ENCODE data around the gene LRRK1. TPM values are rescaled to one million over a fixed set of nuclear protein-coding genes. Genes with fewer than 3 reads are reported as not detected.

LRRK1 gene
- total RNA-seq, 4 donors from 2014 or later: 7.1 to 29.3 (median 8.5) TPM

DNA sequence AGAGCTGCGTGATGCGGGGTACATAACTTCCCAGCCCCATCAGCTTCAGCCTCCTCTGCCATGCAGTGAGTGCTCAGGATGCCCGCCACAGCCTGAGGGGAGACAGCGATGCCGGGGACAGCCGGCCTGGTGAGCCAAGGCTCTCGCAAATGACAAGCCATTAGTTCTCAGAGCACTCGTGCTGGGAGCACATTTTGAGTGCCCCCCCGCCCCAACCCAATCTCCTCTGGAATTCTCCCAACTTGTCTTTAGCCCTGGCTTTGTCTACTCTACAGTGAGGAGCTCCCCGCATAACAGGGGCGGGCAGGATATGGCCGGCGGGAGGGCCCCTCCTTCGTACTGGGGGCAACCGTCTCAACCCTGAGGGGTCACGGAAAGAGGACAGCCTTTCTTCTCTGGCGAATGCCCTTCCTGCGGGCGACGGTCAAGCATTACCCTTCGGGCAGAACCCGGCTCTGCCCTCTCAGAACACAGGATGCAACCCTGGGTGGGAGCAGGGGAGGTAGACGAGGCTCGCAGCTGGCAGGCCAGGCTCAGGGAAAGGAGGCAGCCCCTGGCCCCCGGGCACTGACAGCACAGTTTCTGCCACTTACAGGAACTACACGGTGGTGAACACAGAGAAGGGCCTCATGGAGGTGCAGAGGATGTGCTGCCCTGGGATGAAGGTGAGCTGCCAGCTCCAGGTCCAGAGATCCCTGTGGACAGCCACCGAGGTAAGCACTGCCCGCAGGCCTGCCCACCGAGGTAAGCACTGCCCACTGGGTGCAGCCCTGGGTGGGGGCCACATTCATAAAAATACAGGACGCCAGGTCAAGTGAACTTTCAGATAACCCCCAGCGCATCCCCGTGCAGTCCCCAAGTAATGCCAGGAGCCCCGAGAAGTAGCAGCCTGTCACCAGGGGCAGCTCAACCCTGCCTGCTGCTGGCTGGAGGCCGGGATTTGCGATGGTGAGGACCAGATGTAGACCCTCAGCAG is 141.7 kb downstream of the LRRK1 start:
- Histone ChIP-seq H3K9me3 (no peaks in the 10 kb centered on the region), H3K36me3 (peaks cover 0 to 8% of the 10 kb centered on the region in 2 donors), H3K4me3 (replicated peaks in 1 of 3) (no peak overlapping the region), H3K27ac (no peak overlapping the region), H3K4me1 (no peaks in the 10 kb centered on the region), H3K27me3 (no peaks in the 10 kb centered on the region)
- intact Hi-C loops (cut with DNase I): no loop called here
- no peak for DNase-seq
- WGBS, 2 donors: 82 to 94% methylated on average over 31 to 32 of the region's 35 CpGs
- no peak for TF ChIP-seq POLR2A (IDR thresholded peaks at IDR 0.05)

DNA sequence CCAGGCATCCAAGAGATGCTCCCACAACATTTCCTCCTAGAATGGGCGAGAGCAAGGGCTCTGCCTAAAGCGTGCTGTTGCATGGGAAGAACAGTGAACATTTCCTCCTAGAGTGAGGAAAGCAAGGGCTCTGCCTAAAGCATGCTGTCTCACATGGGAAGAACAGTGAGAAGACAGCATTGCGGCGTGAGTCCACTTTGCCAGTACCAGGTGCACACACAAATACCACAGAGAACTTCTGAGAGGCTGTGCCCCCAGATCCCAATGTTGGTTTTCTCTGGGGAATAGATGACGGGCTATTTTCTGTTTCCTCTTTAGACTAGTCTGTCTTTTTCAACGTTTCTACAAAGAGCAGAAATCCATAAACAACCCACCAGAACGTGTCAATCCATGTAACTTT is 142.9 kb downstream of the LRRK1 start:
- DNase-seq: no peak
- no peak overlapping the region for H3K4me3 ChIP-seq (replicated peaks in 1 of 3)
- peaks cover 0 to 7% of the 10 kb centered on the region in 2 donors for H3K36me3 ChIP-seq
- no peak overlapping the region for H3K27ac ChIP-seq
- TF ChIP-seq CTCF (IDR thresholded peaks at IDR 0.05) (no peak), POLR2A (IDR thresholded peaks at IDR 0.05) (no peak)
- H3K4me1 ChIP-seq: no peaks in the 10 kb centered on the region
- 81% methylated on average over 7 of the region's 7 CpGs for WGBS, 2 donors
- H3K27me3 ChIP-seq: no peaks in the 10 kb centered on the region
- H3K9me3 ChIP-seq: no peaks in the 10 kb centered on the region
- intact Hi-C loops (cut with DNase I): no loop called here

- 86 to 88% methylated on average over 18 of the region's 18 CpGs for WGBS, 2 donors
- Histone ChIP-seq H3K4me1 (no peaks in the 10 kb centered on the region), H3K36me3 (peaks cover 0 to 7% of the 10 kb centered on the region in 2 donors), H3K4me3 (replicated peaks in 1 of 3) (no peak overlapping the region), H3K27ac (no peak overlapping the region), H3K27me3 (no peaks in the 10 kb centered on the region), H3K9me3 (no peaks in the 10 kb centered on the region)
- TF ChIP-seq CTCF (IDR thresholded peaks at IDR 0.05): no peak
- no peak for TF ChIP-seq POLR2A (IDR thresholded peaks at IDR 0.05)
- no peak for DNase-seq
- intact Hi-C loops (cut with DNase I): no loop called here
Observed at GRCh38 chr15:101062471-101063171, 143.5 kb downstream of the LRRK1 start.

GRCh38 chr15:101063212-101063611 is 144.1 kb downstream of the LRRK1 start:
- TF ChIP-seq POLR2A (IDR thresholded peaks at IDR 0.05): no peak
- TF ChIP-seq CTCF (IDR thresholded peaks at IDR 0.05): no peak
- Histone ChIP-seq H3K27ac (no peak overlapping the region), H3K4me1 (no peaks in the 10 kb centered on the region), H3K36me3 (peaks cover 0 to 7% of the 10 kb centered on the region in 2 donors), H3K9me3 (no peaks in the 10 kb centered on the region), H3K27me3 (no peaks in the 10 kb centered on the region), H3K4me3 (replicated peaks in 1 of 3) (no peak overlapping the region)
- intact Hi-C loops (cut with DNase I): no loop called here
- 89 to 91% methylated on average over 7 to 9 of the region's 9 CpGs for WGBS, 2 donors
- DNase-seq: no peak

- H3K9me3 ChIP-seq: no peaks in the 10 kb centered on the region
- no peaks in the 10 kb centered on the region for H3K4me1 ChIP-seq
- intact Hi-C loops (cut with DNase I): no loop called here
- no peaks in the 10 kb centered on the region for H3K27me3 ChIP-seq
- no peak overlapping the region for H3K4me3 ChIP-seq (replicated peaks in 1 of 3)
- H3K36me3 ChIP-seq: peaks cover 0 to 5% of the 10 kb centered on the region in 2 donors
- DNase-seq: peak in 1 of 2 donors; percentile 10
- 68% methylated on average over 25 to 30 of the region's 30 CpGs for WGBS, 2 donors
- TF ChIP-seq POLR2A (IDR thresholded peaks at IDR 0.05): no peak
- no peak for TF ChIP-seq CTCF (IDR thresholded peaks at IDR 0.05)
- H3K27ac ChIP-seq: no peak overlapping the region
Observed at GRCh38 chr15:101063891-101064794, 145.0 kb downstream of the LRRK1 start.

Measured in thyroid gland (tissue), 4 donors.